ENCODE data around the gene NFATC4. TPM values are rescaled to one million over a fixed set of nuclear protein-coding genes. Genes with fewer than 3 reads are reported as not detected.

The NFATC4 gene
- 10 to 100 TPM; 20.9 to 33.5 (median 26.1) TPM for total RNA-seq

- no peak for TF ChIP-seq CTCF (IDR thresholded peaks at IDR 0.05; ENCODE audit: low read depth)
These were observed at the start of gene NFATC4 for GRCh38 chr14:24367514-24368211. TSS of gene NFATC4 (plus strand) at chr14:24368184. CDS start at chr14:24368341, 157 bp downstream.

GRCh38 chr14:24321212-24321975 is 46.6 kb upstream of the NFATC4 start:
- TF ChIP-seq CTCF (IDR thresholded peaks at IDR 0.05; ENCODE audit: low read depth): no peak

GRCh38 chr14:24322672-24323071 is 45.3 kb upstream of the NFATC4 start:
- TF ChIP-seq CTCF (IDR thresholded peaks at IDR 0.05; ENCODE audit: low read depth): no peak

GRCh38 chr14:24323341-24323740 is 44.6 kb upstream of the NFATC4 start:
- TF ChIP-seq CTCF (IDR thresholded peaks at IDR 0.05; ENCODE audit: low read depth): no peak

- no peak for TF ChIP-seq CTCF (IDR thresholded peaks at IDR 0.05; ENCODE audit: low read depth)
These were observed 44.0 kb upstream of the NFATC4 start for GRCh38 chr14:24324024-24324423.

- TF ChIP-seq CTCF (IDR thresholded peaks at IDR 0.05; ENCODE audit: low read depth): no peak
These were observed 42.9 kb upstream of the NFATC4 start for GRCh38 chr14:24325041-24325530.

- no peak for TF ChIP-seq CTCF (IDR thresholded peaks at IDR 0.05; ENCODE audit: low read depth)
These were observed 42.0 kb upstream of the NFATC4 start for GRCh38 chr14:24325963-24326362.

Measured in subcutaneous adipose tissue (tissue), 4 donors.